HG03025 (cell line): Measurements from ENCODE around the gene HPD.

ENCODE experiments used
- ATAC-seq: cut with Tn5 transposase; IDR thresholded peaks from one replicate; pipeline ENCODE4 v1.9.1; 2021; ENCODE audit warnings: mild to moderate bottlenecking, moderate library complexity; ENCODE audit not compliant: unreplicated experiment, low FRiP score

The HPD gene

DNA sequence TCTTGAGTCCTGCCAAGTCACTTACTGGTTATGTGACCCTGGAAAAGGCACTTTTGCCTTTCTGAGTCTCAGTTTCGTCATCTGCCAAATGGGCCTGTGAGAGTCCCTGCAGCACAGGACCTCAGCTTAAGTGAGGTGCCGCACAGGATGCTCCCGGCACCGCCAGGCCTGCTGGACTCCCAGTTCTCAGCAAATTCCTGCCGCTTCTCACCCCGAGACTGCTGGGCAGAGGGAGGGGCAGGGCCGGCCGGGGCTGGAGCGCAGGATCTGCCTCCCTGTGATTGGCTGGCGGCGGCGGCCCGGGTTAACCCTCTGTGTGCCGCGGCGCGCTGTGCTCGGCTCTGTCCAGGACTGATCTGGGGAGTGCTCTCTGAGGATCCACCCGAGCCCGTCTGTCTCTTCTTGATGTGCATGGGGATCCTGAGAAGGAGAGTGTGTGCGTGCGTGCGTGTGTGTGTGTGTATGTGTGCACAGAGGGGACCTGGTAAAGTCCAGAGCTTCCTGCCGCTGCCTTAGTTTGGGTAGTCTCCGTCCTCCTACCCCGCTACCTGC is 46.3 kb downstream of the HPD start:
- ATAC-seq, result no peak

GRCh38 chr12:121811434-121812319 is 47.0 kb downstream of the HPD start:
- ATAC-seq, result no peak

- ATAC-seq, result no peak
These were observed 47.7 kb downstream of the HPD start for GRCh38 chr12:121810833-121811433.

- no peak for ATAC-seq
These were observed 48.3 kb downstream of the HPD start for GRCh38 chr12:121810234-121810817.

DNA sequence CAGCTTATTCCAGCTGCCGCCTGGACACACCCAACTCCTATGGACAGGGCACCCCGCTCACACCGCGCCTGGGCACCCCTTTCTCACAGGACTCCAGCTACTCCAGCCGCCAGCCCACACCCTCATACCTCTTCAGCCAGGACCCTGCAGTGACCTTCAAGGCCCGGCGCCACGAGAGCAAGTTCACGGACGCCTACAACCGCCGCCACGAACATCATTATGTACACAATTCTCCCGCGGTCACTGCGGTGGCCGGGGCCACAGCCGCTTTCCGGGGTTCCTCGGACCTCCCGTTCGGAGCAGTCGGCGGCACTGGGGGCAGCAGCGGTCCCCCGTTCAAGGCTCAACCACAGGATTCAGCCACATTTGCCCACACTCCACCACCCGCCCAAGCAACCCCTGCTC is 48.9 kb downstream of the HPD start:
- no peak for ATAC-seq

GRCh38 chr12:121808623-121809022 is 50.0 kb downstream of the HPD start:
- no peak for ATAC-seq

GRCh38 chr12:121807642-121808347 is 50.9 kb downstream of the HPD start:
- no peak for ATAC-seq

- ATAC-seq, result no peak
These were observed 51.9 kb downstream of the HPD start for GRCh38 chr12:121806546-121807423.

DNA sequence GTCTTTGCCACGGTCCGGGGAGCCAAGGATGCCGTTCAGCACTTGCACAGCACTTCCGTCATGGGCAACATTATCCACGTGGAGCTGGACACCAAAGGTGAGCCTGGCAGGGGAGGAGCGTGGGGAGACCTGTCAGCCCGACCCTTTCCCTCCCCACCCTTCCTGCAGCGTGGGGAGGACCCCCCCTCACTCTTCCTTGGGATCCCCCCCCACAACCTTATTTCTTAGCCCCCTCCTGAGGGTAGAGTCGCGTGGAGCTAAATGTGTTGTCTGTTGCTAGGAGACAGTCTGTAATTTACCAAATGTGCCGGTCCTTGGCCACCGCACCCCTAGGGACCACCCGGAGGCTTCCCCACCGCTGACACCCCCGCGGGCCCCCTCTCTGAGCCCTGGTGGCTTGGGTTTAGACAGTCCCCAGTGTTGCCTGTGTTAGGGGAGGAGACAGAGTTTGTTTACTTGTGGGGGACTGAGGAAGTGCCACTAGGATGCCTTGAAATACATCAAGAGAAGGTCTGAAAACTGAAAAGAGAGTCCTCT is 52.6 kb downstream of the HPD start:
- no peak for ATAC-seq

DNA sequence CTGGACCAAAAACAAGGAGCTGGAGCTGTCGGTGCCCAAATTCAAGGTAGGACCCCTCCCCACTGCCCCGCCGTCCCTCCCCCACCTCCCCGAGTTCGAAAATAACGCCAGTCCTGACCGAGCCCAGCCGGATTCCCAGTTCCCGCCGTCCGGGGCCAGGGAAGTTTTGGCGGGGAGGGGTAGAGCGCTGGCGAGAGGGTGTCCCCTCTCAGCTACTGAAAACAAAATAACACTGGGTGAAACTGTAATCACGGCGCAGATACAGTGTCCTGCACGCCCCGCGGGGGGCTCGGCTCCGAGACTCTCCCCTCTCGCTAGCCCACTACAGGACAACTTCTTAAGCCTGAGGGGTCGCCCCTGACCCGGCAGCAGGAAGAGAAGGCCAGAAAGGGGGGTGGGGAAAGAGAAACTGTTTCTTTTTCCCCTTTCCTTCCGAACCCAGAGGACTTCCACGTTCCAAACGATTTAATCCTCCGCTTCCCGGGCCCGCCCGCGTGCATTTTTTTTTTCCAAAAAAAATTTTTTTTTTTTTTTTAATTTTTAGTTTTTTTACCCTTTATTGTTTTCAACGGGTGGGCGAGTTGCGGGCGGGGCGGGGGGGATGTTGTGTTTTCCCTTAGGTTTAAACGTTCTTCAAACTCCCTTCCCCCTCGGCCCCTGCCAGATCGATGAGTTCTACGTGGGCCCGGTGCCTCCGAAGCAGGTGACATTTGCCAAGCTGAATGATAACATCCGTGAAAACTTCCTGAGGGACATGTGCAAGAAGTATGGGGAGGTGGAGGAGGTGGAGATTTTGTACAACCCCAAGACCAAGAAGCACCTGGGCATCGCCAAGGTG is 53.3 kb downstream of the HPD start:
- no peak for ATAC-seq

GRCh38 chr12:121804417-121805111 is 54.1 kb downstream of the HPD start:
- ATAC-seq, result no peak

- no peak for ATAC-seq
These were observed 54.7 kb downstream of the HPD start, which contains the start of gene SETD1B for GRCh38 chr12:121803861-121804416. SETD1B (plus strand) TSS chr12:121804009; CDS start chr12:121804738, 729 bp downstream.

GRCh38 chr12:121802843-121803698 is 55.6 kb downstream of the HPD start:
- peak; percentile 34 for ATAC-seq

- ATAC-seq, result no peak
These were observed 56.2 kb downstream of the HPD start for GRCh38 chr12:121802485-121802842.

- no peak for ATAC-seq
These were observed 56.8 kb downstream of the HPD start for GRCh38 chr12:121801595-121802484.
